ENCODE measurements around the gene SSX3.
"Not testable (repeated sequence)": the region's sequence is repeated elsewhere in the genome, so short reads cannot be mapped to it uniquely, and the experiment has no call there.

DNA sequence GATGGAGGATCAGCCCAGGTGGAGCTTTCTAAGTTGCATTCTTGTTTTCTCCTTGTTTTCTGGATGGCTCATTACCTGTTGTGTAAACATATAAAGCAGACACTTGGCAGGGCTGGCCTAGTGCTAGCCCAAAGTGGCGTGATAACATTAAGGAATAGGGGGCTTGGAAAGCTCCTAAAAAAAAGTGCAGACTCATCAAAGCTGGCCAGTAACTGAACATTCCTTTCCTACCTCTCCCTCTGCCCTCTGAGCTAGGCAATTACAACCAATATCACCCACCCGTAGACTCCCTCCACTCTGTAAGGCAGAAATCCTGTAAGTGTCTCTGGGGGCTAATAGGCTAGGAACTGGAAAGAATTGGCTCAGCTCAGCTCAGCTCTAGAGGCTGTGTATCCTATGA lies 42.5 kb downstream of the SSX3 start:
- TF ChIP-seq CTCF, POLR2A (IDR thresholded peaks at IDR 0.05): not testable (repeated sequence)
